Stimulated activated CD4-positive, alpha-beta T cell treated with anti-CD3 and anti-CD28 coated beads, TNF-alpha, amount 100 ng/mL, for 4 hours (primary cell): ENCODE results near the gene DTX4.
"Not testable (repeated sequence)": the region's sequence is repeated elsewhere in the genome, so short reads cannot be mapped to it uniquely, and the experiment has no call there.

ENCODE experiments used
- DNase-seq, 3 experiments: peaks; one replicate each; pipeline ENCODE4 v3.0.0-alpha.2; 2020; ENCODE audit warnings: low read depth in 3 of 3

DTX4 gene

GRCh38 chr11:59171508-59172322, at the start of gene DTX4:
Gene DTX4, plus strand, starts transcription at chr11:59172132. Its CDS starts 464 bp downstream, at chr11:59172596.
- peak; percentile 75 to 81 (median 81) for DNase-seq

- peak; percentile 74 to 81 (median 79) for DNase-seq
Measured at GRCh38 chr11:59135648-59136461, 36.1 kb upstream of the DTX4 start.

- not testable (repeated sequence) for DNase-seq
Measured at GRCh38 chr11:59136551-59136950, 35.4 kb upstream of the DTX4 start.

- DNase-seq: no peak
Measured at GRCh38 chr11:59137190-59137589, 34.7 kb upstream of the DTX4 start.

GRCh38 chr11:59138643-59139042, 33.3 kb upstream of the DTX4 start:
- no peak for DNase-seq

DNA sequence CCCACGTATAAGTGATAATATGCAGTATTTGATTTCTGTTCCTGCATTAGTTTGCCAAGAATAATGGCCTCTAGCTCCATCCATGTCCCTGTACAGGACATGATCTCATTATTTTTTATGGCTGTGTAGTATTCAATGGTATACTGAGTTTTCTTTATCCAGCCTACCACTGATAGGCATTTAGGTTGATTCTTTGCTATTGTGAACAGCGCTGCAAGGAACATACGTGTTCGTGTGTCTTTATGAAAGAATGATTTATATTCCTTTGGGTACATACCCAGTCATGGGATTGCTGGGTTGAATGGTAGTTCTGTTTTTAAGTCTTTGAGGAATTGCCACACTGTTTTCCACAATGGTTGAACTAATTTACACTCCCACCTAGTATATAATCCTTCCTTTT, 30.7 kb upstream of the DTX4 start:
- no peak for DNase-seq

DNA sequence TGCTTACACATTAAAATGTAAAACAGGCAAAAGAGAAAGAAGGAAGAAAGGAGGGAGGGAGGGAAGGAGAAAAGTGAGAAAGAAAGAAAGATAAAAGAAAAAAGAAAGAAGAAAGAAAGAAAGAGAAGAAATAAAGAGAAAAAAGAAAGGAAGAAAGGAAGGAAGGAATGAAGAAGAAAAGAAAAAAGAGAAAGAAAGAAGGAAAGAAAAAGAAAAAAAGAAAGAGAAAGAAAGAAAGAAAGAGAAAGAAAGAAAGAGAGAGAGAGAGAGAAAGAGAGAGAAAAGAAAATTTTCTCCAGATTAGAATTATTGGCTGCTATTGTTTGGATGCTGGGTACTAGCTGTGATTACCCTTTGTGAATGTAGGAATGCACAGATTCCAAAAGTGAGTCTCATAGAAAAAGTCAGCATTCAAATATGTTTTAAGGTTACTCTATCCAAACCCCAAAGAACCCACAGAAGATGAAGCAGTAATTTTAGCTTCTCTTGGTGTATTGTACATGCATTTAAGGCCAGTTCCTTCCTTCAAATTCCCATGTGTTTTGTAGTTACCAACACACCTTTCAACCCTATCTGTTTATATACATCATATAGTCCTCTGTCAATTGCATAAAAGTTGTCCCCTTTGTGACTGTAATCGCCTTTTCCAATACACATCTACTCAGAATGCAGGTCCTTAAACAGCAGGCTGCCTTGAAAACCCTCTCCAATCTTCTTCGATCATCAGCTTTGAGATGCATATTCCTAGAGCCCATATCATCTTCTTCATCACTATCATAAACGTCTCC, 30.1 kb upstream of the DTX4 start:
- DNase-seq: no peak

DNA sequence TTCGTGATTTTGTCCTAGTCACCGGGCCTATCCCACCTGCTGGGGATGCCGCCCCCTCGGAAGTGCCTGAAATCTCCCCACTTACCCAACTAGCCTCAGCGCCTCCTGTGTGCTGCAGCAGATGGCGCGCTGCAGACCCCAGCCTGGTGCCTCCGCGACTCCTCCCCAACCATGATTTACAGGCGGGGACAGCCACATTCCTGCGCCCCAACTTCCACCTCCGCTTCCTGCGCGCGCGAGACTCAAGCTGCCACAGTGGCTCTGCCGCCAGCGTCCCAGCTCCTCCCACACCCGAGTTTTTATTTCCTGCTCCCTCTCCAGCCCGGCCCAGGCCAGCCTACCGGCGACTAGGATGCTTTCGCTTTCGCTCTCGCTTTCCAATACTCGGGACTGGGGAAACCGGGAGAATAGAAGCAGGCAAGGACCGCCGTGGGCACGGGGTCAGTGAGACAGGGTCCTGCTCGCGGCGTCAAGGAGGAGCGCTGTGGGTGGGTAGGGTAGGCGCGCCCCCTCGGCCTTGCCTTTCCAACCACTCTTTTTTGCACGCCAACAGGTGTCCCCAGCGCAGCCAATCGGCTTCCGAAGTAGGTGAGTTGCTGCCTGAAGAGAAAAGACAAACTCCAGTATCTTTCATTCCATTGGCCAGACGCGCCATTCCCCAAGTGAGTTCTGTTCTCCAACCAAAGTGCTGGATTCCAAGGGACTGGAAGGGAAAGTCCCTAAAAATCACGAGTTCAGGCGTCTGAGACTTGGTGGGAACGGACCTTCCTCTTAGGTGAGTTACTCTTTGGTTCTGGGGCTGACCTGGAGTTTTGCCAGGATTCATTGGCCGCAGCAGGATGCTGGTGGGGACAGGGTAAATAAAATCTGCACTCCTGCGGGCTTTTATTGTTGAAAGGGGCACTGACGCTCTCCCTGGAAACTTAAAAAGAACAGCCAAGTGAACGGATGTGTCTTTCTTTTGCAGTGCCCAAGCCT, 29.1 kb upstream of the DTX4 start, which contains the start of gene FAM111A:
Gene FAM111A (plus strand): TSS at position 327 of the 978 bp plus-strand sequence. CDS start 6,017 bp downstream, outside the sequence.
- peak; percentile 57 to 71 (median 70) for DNase-seq

GRCh38 chr11:59144096-59144495, 27.8 kb upstream of the DTX4 start:
- DNase-seq: no peak

GRCh38 chr11:59144579-59145345, 27.2 kb upstream of the DTX4 start:
- peak; percentile 26 to 37 (median 32) for DNase-seq

DNA sequence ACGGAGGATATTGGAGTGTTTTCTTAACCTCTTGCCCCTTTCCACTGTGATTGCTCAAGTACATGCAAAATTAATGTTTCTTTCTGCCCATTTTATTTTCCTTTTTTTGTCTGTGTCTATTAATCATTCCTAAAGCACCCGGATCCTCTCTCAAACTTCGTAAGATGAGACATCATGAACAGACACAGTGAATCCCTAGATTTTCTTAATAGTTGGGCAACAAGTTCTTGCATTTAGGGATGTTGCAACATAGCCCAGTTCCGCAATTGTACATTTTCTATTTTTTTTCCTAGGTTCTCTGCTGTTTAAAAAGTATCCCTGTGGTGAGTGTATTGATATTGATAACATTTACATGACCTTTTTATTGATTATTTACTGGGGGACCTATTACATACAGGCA, 26.4 kb upstream of the DTX4 start:
- DNase-seq: no peak

GRCh38 chr11:59151761-59152160, 20.2 kb upstream of the DTX4 start:
- no peak for DNase-seq

DNA sequence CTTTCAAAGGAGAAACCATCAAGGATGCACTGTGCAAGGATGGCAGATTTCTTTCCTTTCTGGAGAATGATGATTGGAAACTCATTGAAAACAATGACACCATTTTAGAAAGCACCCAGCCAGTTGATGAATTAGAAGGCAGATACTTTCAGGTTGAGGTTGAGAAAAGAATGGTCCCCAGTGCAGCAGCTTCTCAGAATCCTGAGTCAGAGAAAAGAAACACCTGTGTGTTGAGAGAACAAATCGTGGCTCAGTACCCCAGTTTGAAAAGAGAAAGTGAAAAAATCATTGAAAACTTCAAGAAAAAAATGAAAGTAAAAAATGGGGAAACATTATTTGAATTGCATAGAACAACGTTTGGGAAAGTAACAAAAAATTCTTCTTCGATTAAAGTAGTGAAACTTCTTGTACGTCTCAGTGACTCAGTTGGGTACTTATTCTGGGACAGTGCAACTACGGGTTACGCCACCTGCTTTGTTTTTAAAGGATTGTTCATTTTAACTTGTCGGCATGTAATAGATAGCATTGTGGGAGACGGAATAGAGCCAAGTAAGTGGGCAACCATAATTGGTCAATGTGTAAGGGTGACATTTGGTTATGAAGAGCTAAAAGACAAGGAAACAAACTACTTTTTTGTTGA, 19.5 kb upstream of the DTX4 start:
- DNase-seq: no peak

DNA sequence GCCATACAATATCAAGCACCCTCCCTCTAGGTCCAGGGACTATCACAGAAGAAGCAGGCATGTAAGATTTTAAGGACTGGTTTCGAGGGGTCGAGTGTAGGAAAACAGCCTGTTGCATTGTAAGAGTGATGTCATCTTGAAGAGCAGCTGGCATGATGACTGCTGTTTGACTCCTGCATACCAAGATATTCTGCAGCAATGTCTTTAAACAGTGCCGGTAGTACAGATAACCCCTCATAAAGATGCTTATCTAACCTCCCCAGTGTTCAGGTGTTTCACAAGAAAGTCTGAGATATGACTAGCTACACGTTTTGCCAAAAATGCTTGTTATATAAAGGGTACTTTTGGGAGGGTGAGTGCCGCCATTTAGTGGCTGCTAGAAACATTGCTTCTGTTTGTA, 17.3 kb upstream of the DTX4 start:
- DNase-seq: no peak

GRCh38 chr11:59157433-59157832, 14.5 kb upstream of the DTX4 start:
- DNase-seq: no peak

DNA sequence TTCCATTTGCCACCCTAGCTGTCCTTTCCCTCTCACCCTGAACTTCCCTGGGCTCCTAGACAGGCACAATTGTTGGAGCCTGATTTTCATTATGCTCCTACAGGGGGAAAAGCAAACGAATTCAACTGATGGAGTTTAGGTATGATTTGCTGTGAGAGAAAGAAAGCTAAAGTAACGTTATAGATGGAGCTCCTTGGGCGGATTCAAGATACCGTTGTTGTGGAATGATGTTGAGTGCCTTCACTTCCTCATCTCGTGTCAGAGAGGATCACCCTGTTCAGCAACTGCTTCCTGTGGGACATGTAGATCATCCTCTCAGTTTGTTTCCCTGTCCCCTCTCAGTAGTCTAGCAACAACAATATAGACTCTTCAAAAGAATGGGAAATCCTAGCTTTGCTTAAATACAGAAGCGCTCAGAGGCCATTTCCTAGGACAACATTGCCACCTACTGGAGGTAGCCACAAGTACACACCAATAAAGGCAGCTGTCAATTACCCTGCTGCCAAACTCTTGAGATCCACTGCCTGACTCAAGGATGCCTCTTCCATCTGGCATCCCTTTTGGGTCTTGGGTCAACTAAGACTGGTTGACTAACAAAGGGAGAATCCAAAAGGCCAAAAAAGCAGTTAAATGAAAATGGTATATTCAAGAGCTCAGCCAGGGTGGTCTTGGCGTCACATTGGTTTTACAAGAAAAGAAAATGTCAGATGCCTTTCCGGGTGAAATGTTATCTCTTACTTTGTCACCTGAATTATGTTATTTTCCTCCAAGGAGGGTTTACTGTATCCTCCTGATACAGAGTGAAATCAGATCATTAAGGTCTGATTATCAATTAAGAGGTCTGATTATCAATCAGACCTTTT, 13.5 kb upstream of the DTX4 start:
- peak in 1 of 3 experiments; percentile 44 for DNase-seq

GRCh38 chr11:59164028-59164427, 7.9 kb upstream of the DTX4 start:
- DNase-seq: no peak

DNA sequence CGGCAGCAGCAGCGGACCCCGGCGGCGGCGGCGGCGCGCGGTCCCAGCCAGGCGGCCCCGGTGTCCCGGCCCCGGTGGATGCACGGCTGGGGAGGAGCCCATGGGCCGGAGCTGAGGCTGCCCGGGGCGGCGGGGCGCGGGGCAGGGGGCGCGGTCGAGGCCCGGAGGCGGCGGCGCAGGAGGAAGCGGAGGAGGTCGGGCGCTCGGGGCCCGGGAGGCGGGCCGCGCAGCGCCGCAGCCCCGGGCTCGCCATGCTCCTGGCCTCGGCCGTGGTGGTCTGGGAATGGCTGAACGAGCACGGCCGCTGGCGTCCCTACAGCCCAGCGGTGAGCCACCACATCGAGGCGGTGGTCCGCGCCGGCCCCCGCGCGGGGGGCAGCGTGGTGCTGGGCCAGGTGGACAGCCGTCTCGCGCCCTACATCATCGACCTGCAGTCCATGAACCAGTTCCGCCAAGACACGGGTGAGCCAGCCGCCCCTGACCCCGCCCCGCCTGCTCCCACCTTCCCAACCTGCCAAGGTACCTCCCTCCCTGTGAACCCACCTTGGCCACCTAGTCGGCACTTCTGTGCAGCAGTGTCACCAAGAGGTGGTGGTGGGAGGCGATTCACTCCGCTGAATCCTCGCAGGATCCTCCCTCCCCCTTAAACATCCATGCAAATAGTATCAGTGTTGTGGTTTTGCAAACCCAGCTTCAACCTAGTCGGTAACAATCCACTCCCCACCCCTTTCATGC, 580 bp downstream of the DTX4 start:
- no peak for DNase-seq
